SJSA1 (cell line): ENCODE measurements around the gene ZBTB20. TPM values are rescaled to one million over a fixed set of nuclear protein-coding genes. Genes with fewer than 3 reads are reported as not detected.

ENCODE experiments used
- DNase-seq, 2 experiments: peaks; one replicate each; pipeline ENCODE4 v3.0.0-alpha.2; 2015 to 2020; ENCODE audit warnings: low spot score in 2 of 2, low read depth in 1 of 2
- H3K27ac ChIP-seq: fragments of 250-450 bp; sonication (Bioruptor Pico); 2 replicates; pipeline ENCODE4 v1.5.1; 2020; ENCODE audit warnings: mild to moderate bottlenecking, moderate library complexity
- H3K27me3 ChIP-seq: fragments of 250-450 bp; sonication (Bioruptor Pico); replicated peaks from 2 replicates; pipeline ENCODE4 v1.5.1; 2020; ENCODE audit warnings: mild to moderate bottlenecking, moderate library complexity
- H3K36me3 ChIP-seq: fragments of 250-450 bp; sonication (Bioruptor Pico); 2 replicates; pipeline ENCODE4 v1.5.1; 2020; ENCODE audit warnings: mild to moderate bottlenecking
- H3K4me1 ChIP-seq: fragments of 250-450 bp; sonication (Bioruptor Pico); replicated peaks from 2 replicates; pipeline ENCODE4 v1.6.1; 2021; ENCODE audit warnings: mild to moderate bottlenecking
- H3K4me3 ChIP-seq: fragments of 250-450 bp; sonication (Bioruptor Pico); 2 replicates; pipeline ENCODE4 v1.5.1; 2020; ENCODE audit warnings: mild to moderate bottlenecking
- H3K9me3 ChIP-seq: fragments of 250-450 bp; sonication (Bioruptor Pico); replicated peaks from 2 replicates; pipeline ENCODE4 v1.5.1; 2020; ENCODE audit warnings: mild to moderate bottlenecking
- total RNA-seq: library from RNA; depleted of rRNA; stranded (reverse); fragments of >200 nt; shearing (Covaris generic); gene quantifications from 2 replicates; pipeline ENCODE4 v1.2.3, GENCODE V29; 2014

The ZBTB20 gene
- total RNA-seq, 1 experiment from 2014 or later, result 18.2 TPM

GRCh38 chr3:114496466-114496865, 650.6 kb downstream of the ZBTB20 start:
- Histone ChIP-seq H3K27me3 (no peaks in the 10 kb centered on the region), H3K4me3 (no peak overlapping the region), H3K4me1 (peaks cover 32% of the 10 kb centered on the region), H3K36me3 (peaks cover 16% of the 10 kb centered on the region; the same call in 1 of the 2 replicates), H3K9me3 (no peaks in the 10 kb centered on the region), H3K27ac (no peak overlapping the region)
- no peak for DNase-seq

DNA sequence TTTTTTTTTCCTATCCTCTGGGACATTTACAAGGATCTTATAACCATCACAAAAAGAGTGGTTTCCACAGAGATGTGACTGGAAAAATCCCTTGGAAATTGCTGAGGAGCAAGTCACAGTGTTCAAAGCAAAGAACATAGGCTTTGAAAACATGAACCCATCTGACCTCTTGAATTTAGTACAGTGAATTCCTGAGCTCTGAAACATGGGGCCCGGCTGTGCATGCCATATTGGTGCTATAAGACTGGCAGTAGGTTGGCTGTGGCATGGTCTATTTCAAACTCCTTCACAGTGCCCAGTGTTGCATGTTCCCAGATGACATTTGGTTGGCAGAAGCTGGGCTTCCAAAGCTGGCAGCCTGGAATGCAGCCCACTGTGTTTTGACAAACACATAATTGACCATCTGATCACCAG, 651.1 kb downstream of the ZBTB20 start:
- DNase-seq, result no peak
- H3K27ac ChIP-seq, result no peak overlapping the region
- no peak overlapping the region for H3K4me3 ChIP-seq
- H3K4me1 ChIP-seq, result peaks cover 32% of the 10 kb centered on the region
- H3K9me3 ChIP-seq, result no peaks in the 10 kb centered on the region
- H3K36me3 ChIP-seq, result peaks cover 16% of the 10 kb centered on the region; the same call in 1 of the 2 replicates
- no peaks in the 10 kb centered on the region for H3K27me3 ChIP-seq

DNA sequence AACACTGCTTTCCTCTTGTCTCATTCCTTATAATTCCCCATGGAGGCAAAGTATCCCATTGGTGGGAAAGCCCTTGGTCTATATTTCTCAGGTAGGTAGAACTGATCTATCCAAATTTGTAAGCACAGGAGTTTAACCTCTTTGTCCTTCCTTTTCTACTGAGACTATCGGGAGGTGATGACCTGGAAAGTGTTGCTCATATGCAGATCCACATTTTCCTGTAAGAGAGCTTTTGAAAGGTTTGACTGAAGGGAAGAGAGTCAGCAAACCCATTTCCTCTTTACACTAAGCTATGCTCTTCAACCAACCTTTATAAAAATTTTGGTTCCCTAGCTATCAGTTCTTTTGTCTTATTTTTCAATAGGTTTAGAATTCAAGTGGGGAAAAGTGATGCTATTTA, 652.6 kb downstream of the ZBTB20 start:
- Histone ChIP-seq H3K4me3 (no peak overlapping the region), H3K27ac (no peak overlapping the region), H3K9me3 (no peaks in the 10 kb centered on the region), H3K27me3 (no peaks in the 10 kb centered on the region), H3K4me1 (peaks cover 23% of the 10 kb centered on the region), H3K36me3 (peaks cover 16% of the 10 kb centered on the region; the same call in 1 of the 2 replicates)
- DNase-seq, result no peak

- Histone ChIP-seq H3K36me3 (peaks cover 3% of the 10 kb centered on the region; the same call in 1 of the 2 replicates), H3K27ac (no peak overlapping the region), H3K27me3 (no peaks in the 10 kb centered on the region), H3K4me1 (peaks cover 1% of the 10 kb centered on the region; the same call in 1 of the 2 replicates), H3K4me3 (no peak overlapping the region), H3K9me3 (no peaks in the 10 kb centered on the region)
- no peak for DNase-seq
Measured at GRCh38 chr3:114490829-114491228, 656.3 kb downstream of the ZBTB20 start.

DNA sequence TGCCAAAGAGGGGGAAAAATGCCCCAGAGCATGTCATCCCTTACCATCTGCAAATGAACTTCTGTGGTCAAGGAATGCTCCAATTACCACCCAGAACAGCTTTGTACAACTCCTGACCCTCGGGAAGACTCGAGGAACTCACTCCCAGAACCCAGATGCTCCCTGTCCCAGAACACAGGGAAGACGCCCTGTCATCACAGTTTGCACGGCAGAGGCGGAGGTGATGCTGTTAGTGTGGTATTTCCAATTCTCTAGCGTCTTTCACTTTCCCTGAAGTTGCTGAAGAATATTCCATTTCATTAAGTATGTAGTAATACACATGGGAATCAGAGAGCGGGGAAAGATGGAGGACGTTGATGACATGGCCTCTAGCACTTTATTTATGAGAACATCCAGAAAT, 659.6 kb downstream of the ZBTB20 start:
- H3K27ac ChIP-seq, result no peak overlapping the region
- no peak overlapping the region for H3K4me3 ChIP-seq
- no peaks in the 10 kb centered on the region for H3K4me1 ChIP-seq
- no peak for DNase-seq
- H3K9me3 ChIP-seq, result no peaks in the 10 kb centered on the region
- no peaks in the 10 kb centered on the region for H3K27me3 ChIP-seq
- peaks cover 3% of the 10 kb centered on the region; the same call in 1 of the 2 replicates for H3K36me3 ChIP-seq

DNA sequence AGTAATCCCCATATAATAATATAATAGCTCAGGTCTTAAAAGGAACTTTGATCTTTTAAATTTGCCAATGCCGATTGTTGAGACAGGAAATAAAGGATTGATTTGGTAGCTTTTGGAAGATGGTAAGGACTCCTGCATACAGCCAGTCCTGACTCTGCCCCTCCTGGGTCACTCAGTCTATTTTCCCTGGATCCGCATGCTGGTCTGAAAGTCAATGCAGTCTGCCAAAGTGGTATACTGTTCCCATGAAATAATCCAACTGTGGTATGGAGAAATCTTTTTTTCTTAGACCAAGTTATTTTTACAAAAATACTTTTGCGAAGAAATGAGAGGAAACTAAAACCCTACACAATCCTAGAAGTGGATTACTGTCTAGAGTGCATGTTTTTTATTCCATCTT, 662.2 kb downstream of the ZBTB20 start:
- DNase-seq, result no peak
- Histone ChIP-seq H3K9me3 (no peaks in the 10 kb centered on the region), H3K27ac (no peak overlapping the region), H3K4me1 (no peaks in the 10 kb centered on the region), H3K27me3 (no peaks in the 10 kb centered on the region), H3K36me3 (peaks cover 3% of the 10 kb centered on the region; the same call in 1 of the 2 replicates), H3K4me3 (no peak overlapping the region)

- H3K9me3 ChIP-seq, result no peaks in the 10 kb centered on the region
- H3K27me3 ChIP-seq, result no peaks in the 10 kb centered on the region
- no peaks in the 10 kb centered on the region for H3K36me3 ChIP-seq
- no peak for DNase-seq
- H3K4me3 ChIP-seq, result no peak overlapping the region
- H3K27ac ChIP-seq, result no peak overlapping the region
- H3K4me1 ChIP-seq, result no peaks in the 10 kb centered on the region
Measured at GRCh38 chr3:114481113-114481512, 666.0 kb downstream of the ZBTB20 start.

DNA sequence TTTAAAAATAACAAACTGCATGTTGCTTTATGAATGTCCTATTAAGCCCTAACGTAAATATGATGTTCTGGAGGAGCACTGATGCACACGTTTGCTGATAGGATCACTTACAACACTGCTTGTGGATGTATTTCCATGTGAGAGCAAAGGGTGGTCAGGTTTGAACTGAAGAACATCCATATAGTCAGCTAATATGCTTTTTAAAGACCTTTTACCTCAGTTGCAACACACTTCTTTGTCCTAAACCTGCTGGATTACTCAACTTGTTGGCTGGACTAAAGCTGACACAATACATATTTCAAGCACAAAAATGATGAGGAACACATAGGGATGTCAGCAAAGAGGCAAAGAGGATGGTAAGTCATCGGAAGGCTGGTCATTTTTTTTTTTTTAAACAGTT, 666.6 kb downstream of the ZBTB20 start:
- Histone ChIP-seq H3K36me3 (no peaks in the 10 kb centered on the region), H3K4me1 (no peaks in the 10 kb centered on the region), H3K27ac (no peak overlapping the region), H3K4me3 (no peak overlapping the region), H3K27me3 (no peaks in the 10 kb centered on the region), H3K9me3 (no peaks in the 10 kb centered on the region)
- no peak for DNase-seq

DNA sequence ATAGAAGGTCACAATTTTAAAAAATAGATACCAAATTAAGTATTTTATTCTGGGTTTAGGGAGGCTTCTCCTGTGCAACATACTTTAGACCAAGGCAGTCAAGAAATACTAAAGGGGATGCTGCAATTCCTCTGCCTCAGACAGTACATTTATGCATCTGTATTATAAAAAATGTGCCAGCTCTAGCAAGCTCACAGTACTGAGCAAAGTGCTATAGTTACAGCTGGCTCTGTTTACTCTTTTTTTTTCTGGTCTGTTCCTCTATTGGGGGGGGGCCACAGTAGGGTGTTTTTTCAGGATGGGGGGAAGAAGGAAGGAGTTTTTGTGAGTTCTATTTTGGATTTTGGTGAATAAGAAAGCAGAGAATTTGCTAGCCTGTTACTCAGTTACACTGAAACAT, 668.3 kb downstream of the ZBTB20 start:
- Histone ChIP-seq H3K36me3 (no peaks in the 10 kb centered on the region), H3K27ac (no peak overlapping the region), H3K9me3 (no peaks in the 10 kb centered on the region), H3K27me3 (no peaks in the 10 kb centered on the region), H3K4me1 (no peaks in the 10 kb centered on the region), H3K4me3 (no peak overlapping the region)
- DNase-seq, result no peak

- Histone ChIP-seq H3K36me3 (no peaks in the 10 kb centered on the region), H3K27ac (no peak overlapping the region), H3K4me3 (no peak overlapping the region), H3K27me3 (no peaks in the 10 kb centered on the region), H3K9me3 (no peaks in the 10 kb centered on the region), H3K4me1 (no peaks in the 10 kb centered on the region)
- DNase-seq, result no peak
Measured at GRCh38 chr3:114476511-114476910, 670.6 kb downstream of the ZBTB20 start.

DNA sequence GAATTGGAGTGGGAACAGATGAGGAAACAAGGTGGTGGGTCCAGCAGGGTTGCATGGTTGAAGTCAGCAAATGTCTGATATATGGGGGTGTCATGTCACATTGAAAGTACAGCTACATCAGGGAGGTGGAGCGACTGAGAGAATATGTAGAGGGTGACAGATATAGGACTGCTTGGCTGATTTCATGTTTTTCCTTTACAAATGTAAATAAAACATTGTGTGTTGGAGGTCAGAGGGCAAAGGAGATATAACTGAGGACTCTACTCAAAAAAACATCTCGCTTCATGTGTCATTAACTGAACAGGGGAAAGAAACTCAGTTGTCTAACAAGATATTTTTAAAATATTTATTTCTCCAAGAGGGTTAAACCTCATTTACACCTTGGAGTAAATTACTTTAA, 675.6 kb downstream of the ZBTB20 start:
- no peak for DNase-seq
- Histone ChIP-seq H3K27me3 (no peaks in the 10 kb centered on the region), H3K4me1 (no peaks in the 10 kb centered on the region), H3K36me3 (no peaks in the 10 kb centered on the region), H3K27ac (no peak overlapping the region), H3K4me3 (no peak overlapping the region), H3K9me3 (no peaks in the 10 kb centered on the region)

DNA sequence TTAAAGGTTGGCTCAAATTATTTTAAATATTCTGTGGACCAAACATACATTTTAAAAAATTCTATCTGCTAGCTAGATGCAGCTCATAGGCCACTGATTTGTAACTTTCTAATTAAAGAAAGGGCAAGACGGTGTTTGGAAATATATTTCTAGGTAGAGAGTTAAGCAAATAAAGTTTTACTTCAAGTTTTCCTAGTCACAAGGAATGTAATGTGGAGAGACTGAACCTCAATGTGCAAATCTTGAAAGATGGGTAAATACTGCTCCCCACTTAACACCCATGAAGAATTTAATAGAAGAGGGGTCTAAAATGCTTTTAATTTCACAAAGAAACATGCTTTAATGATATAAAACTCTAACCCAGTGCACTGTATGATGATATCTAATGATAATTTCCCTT, 678.0 kb downstream of the ZBTB20 start:
- H3K27me3 ChIP-seq, result no peaks in the 10 kb centered on the region
- H3K9me3 ChIP-seq, result no peaks in the 10 kb centered on the region

GRCh38 chr3:114466816-114467215, 680.3 kb downstream of the ZBTB20 start:
- H3K9me3 ChIP-seq, result no peaks in the 10 kb centered on the region
- no peak overlapping the region for H3K27ac ChIP-seq
- H3K27me3 ChIP-seq, result no peaks in the 10 kb centered on the region
- no peaks in the 10 kb centered on the region for H3K36me3 ChIP-seq
- DNase-seq, result no peak
- H3K4me1 ChIP-seq, result no peaks in the 10 kb centered on the region
- H3K4me3 ChIP-seq, result no peak overlapping the region

More for the DNA sequence above, 678.0 kb downstream of the ZBTB20 start:
- H3K4me3 ChIP-seq, result no peak overlapping the region
- no peak for DNase-seq
- no peaks in the 10 kb centered on the region for H3K36me3 ChIP-seq
- no peaks in the 10 kb centered on the region for H3K4me1 ChIP-seq
- H3K27ac ChIP-seq, result no peak overlapping the region

DNA sequence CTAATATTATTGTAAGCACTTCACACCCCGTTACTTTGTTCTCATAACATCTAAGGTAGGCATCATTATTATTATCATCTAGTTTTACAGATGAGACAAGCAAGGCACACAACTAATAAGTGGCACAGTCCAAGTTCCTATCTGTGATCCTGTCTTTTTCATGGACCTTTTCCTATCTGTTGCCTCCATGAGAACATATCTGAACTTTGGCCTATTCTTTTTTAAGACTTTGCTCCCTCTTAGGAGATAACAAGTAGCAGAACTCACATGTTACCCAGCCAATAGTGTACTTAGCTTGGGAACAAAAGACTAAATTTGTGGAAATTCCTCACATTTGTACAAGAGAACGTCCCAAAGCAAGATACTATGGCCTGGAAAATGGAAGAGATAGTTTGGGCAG, 680.8 kb downstream of the ZBTB20 start:
- no peak for DNase-seq
- Histone ChIP-seq H3K9me3 (no peaks in the 10 kb centered on the region), H3K4me3 (no peak overlapping the region), H3K27ac (no peak overlapping the region), H3K27me3 (no peaks in the 10 kb centered on the region), H3K36me3 (no peaks in the 10 kb centered on the region), H3K4me1 (no peaks in the 10 kb centered on the region)

GRCh38 chr3:114464548-114464947, 682.5 kb downstream of the ZBTB20 start:
- Histone ChIP-seq H3K9me3 (no peaks in the 10 kb centered on the region), H3K27me3 (no peaks in the 10 kb centered on the region), H3K27ac (no peak overlapping the region), H3K4me1 (no peaks in the 10 kb centered on the region), H3K36me3 (no peaks in the 10 kb centered on the region), H3K4me3 (no peak overlapping the region)
- no peak for DNase-seq
